Activated T-helper 1 cell treated with anti-CD3 and anti-CD28 coated beads, Interleukin-2, amount 50 U/mL, for 16 hours (primary cell): Measurements from ENCODE around the gene EVC.
"Not testable (repeated sequence)": the region's sequence is repeated elsewhere in the genome, so short reads cannot be mapped to it uniquely, and the experiment has no call there.

Source experiments
- DNase-seq, 2 donors: peaks; one replicate each; pipeline ENCODE4 v3.0.0-alpha.2; 2020; ENCODE audit warnings: low read depth in 1 of 2, low spot score in 1 of 2

EVC gene

GRCh38 chr4:5810151-5810550 is 99.2 kb downstream of the EVC start:
- no peak for DNase-seq

GRCh38 chr4:5810770-5811430 is 99.9 kb downstream of the EVC start:
- no peak for DNase-seq

GRCh38 chr4:5812057-5812456 is 101.1 kb downstream of the EVC start:
- DNase-seq = not testable (repeated sequence)

- DNase-seq = no peak
Measured at GRCh38 chr4:5812506-5813229, 101.7 kb downstream of the EVC start.

- DNase-seq = no peak
Measured at GRCh38 chr4:5813882-5814255, 102.9 kb downstream of the EVC start.

- no peak for DNase-seq
Measured at GRCh38 chr4:5814421-5814820, 103.4 kb downstream of the EVC start.

GRCh38 chr4:5815641-5816040 is 104.6 kb downstream of the EVC start:
- no peak for DNase-seq

- no peak for DNase-seq
Measured at GRCh38 chr4:5816101-5816500, 105.1 kb downstream of the EVC start.

GRCh38 chr4:5816851-5817375 is 105.9 kb downstream of the EVC start:
- DNase-seq = no peak

GRCh38 chr4:5821665-5822358 is 110.8 kb downstream of the EVC start:
- DNase-seq = no peak

GRCh38 chr4:5822619-5823018 is 111.6 kb downstream of the EVC start:
- no peak for DNase-seq

GRCh38 chr4:5823542-5824211 is 112.7 kb downstream of the EVC start:
- DNase-seq = no peak

GRCh38 chr4:5824227-5824626 is 113.2 kb downstream of the EVC start:
- no peak for DNase-seq

GRCh38 chr4:5824635-5825034 is 113.6 kb downstream of the EVC start:
- DNase-seq = no peak

GRCh38 chr4:5825321-5826041 is 114.5 kb downstream of the EVC start:
- DNase-seq = no peak

- no peak for DNase-seq
Measured at GRCh38 chr4:5826437-5827107, 115.6 kb downstream of the EVC start.

- DNase-seq = no peak
Measured at GRCh38 chr4:5827108-5828004, 116.4 kb downstream of the EVC start.

GRCh38 chr4:5828005-5828391 is 117.0 kb downstream of the EVC start:
- no peak for DNase-seq

GRCh38 chr4:5836943-5837342 is 125.9 kb downstream of the EVC start:
- DNase-seq = no peak
